Measurements from ENCODE around the gene GMDS. TPM values are rescaled to one million over a fixed set of nuclear protein-coding genes. Genes with fewer than 3 reads are reported as not detected.

Gene GMDS
- total RNA-seq, 1 experiment from 2014 or later, result 31.1 TPM

GRCh38 chr6:2147766-2148448 is 97.5 kb downstream of the GMDS start:
- CTCF ChIA-PET, result no interaction called here
- no peak overlapping the region for H3K27ac Mint-ChIP-seq (ENCODE audit: unreplicated experiment)

GRCh38 chr6:2147261-2147660 is 98.1 kb downstream of the GMDS start:
- Histone ChIP-seq H3K36me3 (ENCODE audit: control insufficient read depth, insufficient read depth, low read length) (no peaks in the 10 kb centered on the region), H3K9me3 (no peaks in the 10 kb centered on the region), H3K4me3 (ENCODE audit: low read depth, low read length) (no peak overlapping the region), H3K4me1 (no peaks in the 10 kb centered on the region), H3K27me3 (replicated peaks; ENCODE audit: control insufficient read depth, insufficient read depth, low read length) (no peaks in the 10 kb centered on the region)
- no peak for TF ChIP-seq CTCF (IDR thresholded peaks at IDR 0.05; ENCODE audit: insufficient read depth in 1 of 2, low read depth in 1 of 2, low read length in 1 of 2, severe bottlenecking in 1 of 2, unreplicated experiment in 1 of 2)
- Mint-ChIP-seq H3K9me3 (ENCODE audit: unreplicated experiment) (no peaks in the 10 kb centered on the region), H3K4me1 (ENCODE audit: low read depth, unreplicated experiment) (no peaks in the 10 kb centered on the region), H3K27me3 (ENCODE audit: insufficient read depth, unreplicated experiment) (no peaks in the 10 kb centered on the region), H3K4me3 (ENCODE audit: unreplicated experiment) (no peak overlapping the region), H3K36me3 (ENCODE audit: insufficient read depth, unreplicated experiment) (no peaks in the 10 kb centered on the region), H3K27ac (ENCODE audit: unreplicated experiment) (no peak overlapping the region)
- no peak for DNase-seq
- CTCF ChIA-PET, result no interaction called here
- intact Hi-C loops (cut with micrococcal nuclease; ENCODE audit: unreplicated experiment), result no loop called here
- POLR2A ChIA-PET, result no interaction called here
- no TSS peak for BruUV-seq (replicated peaks)

More at GRCh38 chr6:2147766-2148448, 97.5 kb downstream of the GMDS start:
- Mint-ChIP-seq H3K27me3 (ENCODE audit: insufficient read depth, unreplicated experiment) (no peaks in the 10 kb centered on the region), H3K36me3 (ENCODE audit: insufficient read depth, unreplicated experiment) (no peaks in the 10 kb centered on the region), H3K9me3 (ENCODE audit: unreplicated experiment) (no peaks in the 10 kb centered on the region), H3K4me3 (ENCODE audit: unreplicated experiment) (no peak overlapping the region), H3K4me1 (ENCODE audit: low read depth, unreplicated experiment) (no peaks in the 10 kb centered on the region)
- POLR2A ChIA-PET, result no interaction called here
- Histone ChIP-seq H3K4me1 (no peaks in the 10 kb centered on the region), H3K27me3 (replicated peaks; ENCODE audit: control insufficient read depth, insufficient read depth, low read length) (no peaks in the 10 kb centered on the region), H3K9me3 (no peaks in the 10 kb centered on the region), H3K4me3 (ENCODE audit: low read depth, low read length) (no peak overlapping the region), H3K36me3 (ENCODE audit: control insufficient read depth, insufficient read depth, low read length) (no peaks in the 10 kb centered on the region)
- no peak for DNase-seq
- TF ChIP-seq CTCF (IDR thresholded peaks at IDR 0.05; ENCODE audit: insufficient read depth in 1 of 2, low read depth in 1 of 2, low read length in 1 of 2, severe bottlenecking in 1 of 2, unreplicated experiment in 1 of 2), result no peak
- no TSS peak for BruUV-seq (replicated peaks)
- intact Hi-C loops (cut with micrococcal nuclease; ENCODE audit: unreplicated experiment), result no loop called here

GRCh38 chr6:2144210-2144609 is 101.2 kb downstream of the GMDS start:
- Mint-ChIP-seq H3K9me3 (ENCODE audit: unreplicated experiment) (no peaks in the 10 kb centered on the region), H3K4me3 (ENCODE audit: unreplicated experiment) (no peak overlapping the region), H3K27me3 (ENCODE audit: insufficient read depth, unreplicated experiment) (no peaks in the 10 kb centered on the region), H3K4me1 (ENCODE audit: low read depth, unreplicated experiment) (peaks cover 10% of the 10 kb centered on the region), H3K27ac (ENCODE audit: unreplicated experiment) (no peak overlapping the region), H3K36me3 (ENCODE audit: insufficient read depth, unreplicated experiment) (no peaks in the 10 kb centered on the region)
- intact Hi-C loops (cut with micrococcal nuclease; ENCODE audit: unreplicated experiment), result no loop called here
- Histone ChIP-seq H3K27me3 (replicated peaks; ENCODE audit: control insufficient read depth, insufficient read depth, low read length) (no peaks in the 10 kb centered on the region), H3K4me1 (no peaks in the 10 kb centered on the region), H3K4me3 (ENCODE audit: low read depth, low read length) (no peak overlapping the region), H3K36me3 (ENCODE audit: control insufficient read depth, insufficient read depth, low read length) (no peaks in the 10 kb centered on the region), H3K9me3 (no peaks in the 10 kb centered on the region)
- no peak for TF ChIP-seq CTCF (IDR thresholded peaks at IDR 0.05; ENCODE audit: insufficient read depth in 1 of 2, low read depth in 1 of 2, low read length in 1 of 2, severe bottlenecking in 1 of 2, unreplicated experiment in 1 of 2)
- CTCF ChIA-PET, result no interaction called here
- POLR2A ChIA-PET, result no interaction called here
- BruUV-seq (replicated peaks), result no TSS peak
- no peak for DNase-seq

All from Caco-2 (cell line).